GM23338 (cell line): ENCODE measurements around the gene DCAF6. TPM values are rescaled to one million over a fixed set of nuclear protein-coding genes. Genes with fewer than 3 reads are reported as not detected.
A peak's percentile ranks its signal among the peaks of the same experiment; 100 is the strongest.

ENCODE experiments used
- ATAC-seq: fragments of 200-7000 bp; cut with Tn5 transposase; 3 replicates; pipeline ENCODE4 v1.9.1; 2020
- DNase-seq: peaks from one replicate; pipeline ENCODE4 v3.0.0-alpha.2; 2015; ENCODE audit warnings: low spot score
- H2AFZ ChIP-seq: fragments of 200-600 bp; sonication (generic); 2 replicates; pipeline ENCODE4 v1.8.0; 2016; ENCODE audit warnings: antibody characterized with exemption, mild to moderate bottlenecking, moderate library complexity
- H3F3A ChIP-seq: fragments of 200-600 bp; sonication (generic); replicated peaks from 2 replicates; pipeline ENCODE4 v1.8.0; 2017; ENCODE audit warnings: antibody characterized with exemption, mixed run types, low read depth
- H3K27ac ChIP-seq: fragments of 200-600 bp; sonication (generic); 2 replicates; pipeline ENCODE4 v1.6.1; 2016; ENCODE audit warnings: low read depth
- H3K27me3 ChIP-seq: fragments of 200-600 bp; sonication (generic); 2 replicates; pipeline ENCODE4 v1.8.0; 2016; ENCODE audit warnings: mild to moderate bottlenecking, mixed run types, moderate library complexity; ENCODE audit not compliant: insufficient read depth
- H3K36me3 ChIP-seq: fragments of 200-600 bp; sonication (generic); 2 replicates; pipeline ENCODE4 v1.8.0; 2016; ENCODE audit warnings: mild to moderate bottlenecking; ENCODE audit not compliant: insufficient read depth
- H3K4me1 ChIP-seq: fragments of 200-600 bp; sonication (generic); 2 replicates; pipeline ENCODE4 v1.8.0; 2016; ENCODE audit warnings: mild to moderate bottlenecking, moderate library complexity; ENCODE audit not compliant: insufficient read depth
- H3K4me2 ChIP-seq: fragments of 200-600 bp; sonication (generic); 2 replicates; pipeline ENCODE4 v1.7.1; 2017; ENCODE audit warnings: mixed run types
- H3K4me3 ChIP-seq: fragments of 200-600 bp; sonication (generic); 2 replicates; pipeline ENCODE4 v1.6.1; 2016; ENCODE audit warnings: mixed run types
- H3K79me2 ChIP-seq: fragments of 200-600 bp; sonication (generic); replicated peaks from 2 replicates; pipeline ENCODE4 v1.8.0; 2017; ENCODE audit warnings: mild to moderate bottlenecking; ENCODE audit not compliant: insufficient read depth
- H3K9me2 ChIP-seq: fragments of 200-600 bp; sonication (generic); 2 replicates; pipeline ENCODE4 v1.8.0; 2017; ENCODE audit not compliant: insufficient read depth
- H4K20me1 ChIP-seq: fragments of 200-600 bp; sonication (generic); replicated peaks from 2 replicates; pipeline ENCODE4 v1.8.0; 2017; ENCODE audit warnings: mild to moderate bottlenecking; ENCODE audit not compliant: insufficient read depth
- H3K27ac Mint-ChIP-seq: 2 replicates; pipeline ENCODE4 v1.8.0; 2020; ENCODE audit warnings: inconsistent platforms, mild to moderate bottlenecking, moderate library complexity, mixed read lengths
- H3K27me3 Mint-ChIP-seq: 3 replicates; pipeline ENCODE4 v1.8.0; 2022; ENCODE audit warnings: low read depth, mild to moderate bottlenecking, moderate library complexity, mixed read lengths, inconsistent platforms; ENCODE audit not compliant: insufficient read depth, poor library complexity
- H3K36me3 Mint-ChIP-seq: 3 replicates; pipeline ENCODE4 v1.8.0; 2021; ENCODE audit warnings: low read depth, mild to moderate bottlenecking, inconsistent platforms, moderate library complexity, mixed read lengths
- H3K4me1 Mint-ChIP-seq: 3 replicates; pipeline ENCODE4 v1.8.0; 2020; ENCODE audit warnings: mild to moderate bottlenecking, inconsistent platforms, mixed read lengths
- H3K4me3 Mint-ChIP-seq: 3 replicates; pipeline ENCODE4 v1.8.0; 2021; ENCODE audit warnings: moderate library complexity, mild to moderate bottlenecking, inconsistent platforms, mixed read lengths
- H3K9me3 Mint-ChIP-seq: 3 replicates; pipeline ENCODE4 v1.8.0; 2020; ENCODE audit warnings: moderate library complexity, mild to moderate bottlenecking, inconsistent platforms, mixed read lengths
- CREB1 ChIP-seq: fragments of 250-450 bp; sonication (Bioruptor Pico); IDR thresholded peaks from 2 replicates; pipeline ENCODE4 v1.5.0; 2020; ENCODE audit warnings: low read depth, mild to moderate bottlenecking, moderate library complexity
- EZH2 ChIP-seq: fragments of 200-600 bp; sonication (generic); IDR thresholded peaks from one replicate; pipeline ENCODE4 v1.8.0; 2017; ENCODE audit warnings: antibody characterized with exemption, mild to moderate bottlenecking, low read depth; ENCODE audit not compliant: unreplicated experiment
- EZH2phosphoT487 ChIP-seq: fragments of 200-600 bp; sonication (generic); IDR thresholded peaks from one replicate; pipeline ENCODE4 v1.8.1; 2018; ENCODE audit warnings: antibody characterized with exemption; ENCODE audit not compliant: unreplicated experiment
- JUNB ChIP-seq: IDR thresholded peaks from one replicate; pipeline ENCODE4 v1.6.1; 2016; ENCODE audit warnings: antibody characterized with exemption; ENCODE audit not compliant: unreplicated experiment
- NANOG ChIP-seq: IDR thresholded peaks from 2 replicates; pipeline ENCODE4 v1.6.1; 2016; ENCODE audit warnings: antibody characterized with exemption, borderline replicate concordance
- POLR2AphosphoS5 ChIP-seq: IDR thresholded peaks from 2 replicates; pipeline ENCODE4 v1.6.1; 2016; ENCODE audit warnings: antibody characterized with exemption, low read depth
- STAT1 ChIP-seq: IDR thresholded peaks from one replicate; pipeline ENCODE4 v1.6.1; 2016; ENCODE audit warnings: antibody characterized with exemption; ENCODE audit not compliant: unreplicated experiment
- ZNF114 ChIP-seq: fragments of 250-450 bp; sonication (Bioruptor Pico); IDR thresholded peaks from 2 replicates; pipeline ENCODE4 v1.5.0; 2020; ENCODE audit warnings: mild to moderate bottlenecking, moderate library complexity
- ZNF331 ChIP-seq: fragments of 250-450 bp; sonication (Bioruptor Pico); IDR thresholded peaks from 2 replicates; pipeline ENCODE4 v1.5.0; 2020; ENCODE audit warnings: low read depth, mild to moderate bottlenecking, moderate library complexity
- polyA plus RNA-seq: library from polyadenylated mRNA; unstranded; fragments of >200 nt; fragmentation: Nextera tagmentation; extraction: Ambion mirVana; gene quantifications from 2 replicates; pipeline ENCODE4 v1.2.1, GENCODE V29; 2016
- total RNA-seq: library from RNA; depleted of rRNA; stranded (reverse); fragments of >200 nt; shearing (Covaris generic); gene quantifications from 2 replicates; pipeline ENCODE4 v1.2.3, GENCODE V29; 2014
- TF ChIP-seq, protein P1 (sequence below): IDR thresholded peaks from one replicate; pipeline ENCODE4 v1.6.1; 2018; ENCODE audit warnings: antibody characterized with exemption; ENCODE audit not compliant: unreplicated experiment
- TF ChIP-seq, protein P2 (sequence below): fragments of 250-450 bp; sonication (Bioruptor Pico); IDR thresholded peaks from 2 replicates; pipeline ENCODE4 v1.5.0; 2020; ENCODE audit warnings: mild to moderate bottlenecking, moderate library complexity
- TF ChIP-seq, protein P3 (sequence below), 2 experiments: fragments of 200-600 bp in 1 of 2; sonication (generic) in 1 of 2; conservative IDR thresholded peaks; 2 replicates each; pipeline versions ENCODE4 v1.5.1 to v1.6.1; 2016 to 2017; ENCODE audit warnings: antibody characterized with exemption in 2 of 2, low read depth in 2 of 2, mild to moderate bottlenecking in 2 of 2, moderate library complexity in 1 of 2
- TF ChIP-seq, protein P4 (sequence below): IDR thresholded peaks from 2 replicates; pipeline ENCODE4 v1.6.1; 2016; ENCODE audit warnings: antibody characterized with exemption

DCAF6 gene
- total and polyA plus RNA-seq, 2 experiments from 2014 or later = 18.6 to 27.3 TPM

DNA sequence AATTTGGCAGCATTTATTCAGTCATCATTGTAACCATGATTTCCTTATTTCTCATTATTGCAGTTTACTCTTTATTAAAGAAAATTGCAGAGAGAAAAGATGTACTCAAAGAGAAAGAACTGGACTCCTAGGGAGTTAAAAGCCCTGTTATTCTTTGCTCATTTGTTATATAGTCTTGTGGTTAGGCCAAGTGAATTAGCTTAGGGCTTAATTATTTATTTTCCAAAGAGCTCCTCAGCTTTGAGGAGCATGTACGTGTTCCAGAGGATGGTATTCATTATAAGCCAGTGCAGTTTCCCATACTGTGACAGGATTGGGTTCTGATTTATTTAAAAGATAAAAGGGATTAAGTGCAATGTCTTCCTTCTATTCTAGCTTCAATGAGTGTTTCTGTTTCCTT is 113.8 kb downstream of the DCAF6 start:
- ATAC-seq (no peak), DNase-seq (no peak)
- peaks cover 2% of the 10 kb centered on the region for H3K27me3 Mint-ChIP-seq
- H3K4me1 Mint-ChIP-seq = no peaks in the 10 kb centered on the region
- H3K27ac ChIP-seq = no peak overlapping the region
- 0 out of 2 replicates have a peak overlapping the region, but pooled peaks have one; percentile 48 for H3K27ac Mint-ChIP-seq
- H3K36me3 Mint-ChIP-seq = no peaks in the 10 kb centered on the region
- 0 out of 2 replicates have a peak, but pooled peaks cover 3% of the 10 kb centered on the region for H4K20me1 ChIP-seq
- H3K36me3 ChIP-seq = 0 out of 2 replicates have a peak, but pooled peaks cover 4% of the 10 kb centered on the region
- H3K79me2 ChIP-seq = no peaks in the 10 kb centered on the region
- H3K4me2 ChIP-seq = no peak overlapping the region
- TF ChIP-seq EZH2 (no peak), POLR2AphosphoS5 (no peak), STAT1 (no peak), ZNF331 (no peak), CREB1 (no peak), NANOG (no peak), EZH2phosphoT487 (no peak), JUNB (no peak), ZNF114 (CRISPR knock-in tag) (no peak)
- TF ChIP-seq, protein P1, sequence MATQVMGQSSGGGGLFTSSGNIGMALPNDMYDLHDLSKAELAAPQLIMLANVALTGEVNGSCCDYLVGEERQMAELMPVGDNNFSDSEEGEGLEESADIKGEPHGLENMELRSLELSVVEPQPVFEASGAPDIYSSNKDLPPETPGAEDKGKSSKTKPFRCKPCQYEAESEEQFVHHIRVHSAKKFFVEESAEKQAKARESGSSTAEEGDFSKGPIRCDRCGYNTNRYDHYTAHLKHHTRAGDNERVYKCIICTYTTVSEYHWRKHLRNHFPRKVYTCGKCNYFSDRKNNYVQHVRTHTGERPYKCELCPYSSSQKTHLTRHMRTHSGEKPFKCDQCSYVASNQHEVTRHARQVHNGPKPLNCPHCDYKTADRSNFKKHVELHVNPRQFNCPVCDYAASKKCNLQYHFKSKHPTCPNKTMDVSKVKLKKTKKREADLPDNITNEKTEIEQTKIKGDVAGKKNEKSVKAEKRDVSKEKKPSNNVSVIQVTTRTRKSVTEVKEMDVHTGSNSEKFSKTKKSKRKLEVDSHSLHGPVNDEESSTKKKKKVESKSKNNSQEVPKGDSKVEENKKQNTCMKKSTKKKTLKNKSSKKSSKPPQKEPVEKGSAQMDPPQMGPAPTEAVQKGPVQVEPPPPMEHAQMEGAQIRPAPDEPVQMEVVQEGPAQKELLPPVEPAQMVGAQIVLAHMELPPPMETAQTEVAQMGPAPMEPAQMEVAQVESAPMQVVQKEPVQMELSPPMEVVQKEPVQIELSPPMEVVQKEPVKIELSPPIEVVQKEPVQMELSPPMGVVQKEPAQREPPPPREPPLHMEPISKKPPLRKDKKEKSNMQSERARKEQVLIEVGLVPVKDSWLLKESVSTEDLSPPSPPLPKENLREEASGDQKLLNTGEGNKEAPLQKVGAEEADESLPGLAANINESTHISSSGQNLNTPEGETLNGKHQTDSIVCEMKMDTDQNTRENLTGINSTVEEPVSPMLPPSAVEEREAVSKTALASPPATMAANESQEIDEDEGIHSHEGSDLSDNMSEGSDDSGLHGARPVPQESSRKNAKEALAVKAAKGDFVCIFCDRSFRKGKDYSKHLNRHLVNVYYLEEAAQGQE = no peak
- TF ChIP-seq, protein P2, sequence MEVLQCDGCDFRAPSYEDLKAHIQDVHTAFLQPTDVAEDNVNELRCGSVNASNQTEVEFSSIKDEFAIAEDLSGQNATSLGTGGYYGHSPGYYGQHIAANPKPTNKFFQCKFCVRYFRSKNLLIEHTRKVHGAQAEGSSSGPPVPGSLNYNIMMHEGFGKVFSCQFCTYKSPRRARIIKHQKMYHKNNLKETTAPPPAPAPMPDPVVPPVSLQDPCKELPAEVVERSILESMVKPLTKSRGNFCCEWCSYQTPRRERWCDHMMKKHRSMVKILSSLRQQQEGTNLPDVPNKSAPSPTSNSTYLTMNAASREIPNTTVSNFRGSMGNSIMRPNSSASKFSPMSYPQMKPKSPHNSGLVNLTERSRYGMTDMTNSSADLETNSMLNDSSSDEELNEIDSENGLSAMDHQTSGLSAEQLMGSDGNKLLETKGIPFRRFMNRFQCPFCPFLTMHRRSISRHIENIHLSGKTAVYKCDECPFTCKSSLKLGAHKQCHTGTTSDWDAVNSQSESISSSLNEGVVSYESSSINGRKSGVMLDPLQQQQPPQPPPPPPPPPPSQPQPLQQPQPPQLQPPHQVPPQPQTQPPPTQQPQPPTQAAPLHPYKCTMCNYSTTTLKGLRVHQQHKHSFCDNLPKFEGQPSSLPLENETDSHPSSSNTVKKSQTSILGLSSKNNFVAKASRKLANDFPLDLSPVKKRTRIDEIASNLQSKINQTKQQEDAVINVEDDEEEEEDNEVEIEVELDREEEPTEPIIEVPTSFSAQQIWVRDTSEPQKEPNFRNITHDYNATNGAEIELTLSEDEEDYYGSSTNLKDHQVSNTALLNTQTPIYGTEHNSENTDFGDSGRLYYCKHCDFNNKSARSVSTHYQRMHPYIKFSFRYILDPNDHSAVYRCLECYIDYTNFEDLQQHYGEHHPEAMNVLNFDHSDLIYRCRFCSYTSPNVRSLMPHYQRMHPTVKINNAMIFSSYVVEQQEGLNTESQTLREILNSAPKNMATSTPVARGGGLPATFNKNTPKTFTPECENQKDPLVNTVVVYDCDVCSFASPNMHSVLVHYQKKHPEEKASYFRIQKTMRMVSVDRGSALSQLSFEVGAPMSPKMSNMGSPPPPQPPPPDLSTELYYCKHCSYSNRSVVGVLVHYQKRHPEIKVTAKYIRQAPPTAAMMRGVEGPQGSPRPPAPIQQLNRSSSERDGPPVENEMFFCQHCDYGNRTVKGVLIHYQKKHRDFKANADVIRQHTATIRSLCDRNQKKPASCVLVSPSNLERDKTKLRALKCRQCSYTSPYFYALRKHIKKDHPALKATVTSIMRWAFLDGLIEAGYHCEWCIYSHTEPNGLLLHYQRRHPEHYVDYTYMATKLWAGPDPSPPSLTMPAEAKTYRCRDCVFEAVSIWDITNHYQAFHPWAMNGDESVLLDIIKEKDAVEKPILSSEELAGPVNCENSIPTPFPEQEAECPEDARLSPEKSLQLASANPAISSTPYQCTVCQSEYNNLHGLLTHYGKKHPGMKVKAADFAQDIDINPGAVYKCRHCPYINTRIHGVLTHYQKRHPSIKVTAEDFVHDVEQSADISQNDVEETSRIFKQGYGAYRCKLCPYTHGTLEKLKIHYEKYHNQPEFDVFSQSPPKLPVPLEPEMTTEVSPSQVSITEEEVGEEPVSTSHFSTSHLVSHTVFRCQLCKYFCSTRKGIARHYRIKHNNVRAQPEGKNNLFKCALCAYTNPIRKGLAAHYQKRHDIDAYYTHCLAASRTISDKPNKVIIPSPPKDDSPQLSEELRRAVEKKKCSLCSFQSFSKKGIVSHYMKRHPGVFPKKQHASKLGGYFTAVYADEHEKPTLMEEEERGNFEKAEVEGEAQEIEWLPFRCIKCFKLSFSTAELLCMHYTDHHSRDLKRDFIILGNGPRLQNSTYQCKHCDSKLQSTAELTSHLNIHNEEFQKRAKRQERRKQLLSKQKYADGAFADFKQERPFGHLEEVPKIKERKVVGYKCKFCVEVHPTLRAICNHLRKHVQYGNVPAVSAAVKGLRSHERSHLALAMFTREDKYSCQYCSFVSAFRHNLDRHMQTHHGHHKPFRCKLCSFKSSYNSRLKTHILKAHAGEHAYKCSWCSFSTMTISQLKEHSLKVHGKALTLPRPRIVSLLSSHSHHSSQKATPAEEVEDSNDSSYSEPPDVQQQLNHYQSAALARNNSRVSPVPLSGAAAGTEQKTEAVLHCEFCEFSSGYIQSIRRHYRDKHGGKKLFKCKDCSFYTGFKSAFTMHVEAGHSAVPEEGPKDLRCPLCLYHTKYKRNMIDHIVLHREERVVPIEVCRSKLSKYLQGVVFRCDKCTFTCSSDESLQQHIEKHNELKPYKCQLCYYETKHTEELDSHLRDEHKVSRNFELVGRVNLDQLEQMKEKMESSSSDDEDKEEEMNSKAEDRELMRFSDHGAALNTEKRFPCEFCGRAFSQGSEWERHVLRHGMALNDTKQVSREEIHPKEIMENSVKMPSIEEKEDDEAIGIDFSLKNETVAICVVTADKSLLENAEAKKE (CRISPR knock-in tag) = no peak
- TF ChIP-seq, protein P3, sequence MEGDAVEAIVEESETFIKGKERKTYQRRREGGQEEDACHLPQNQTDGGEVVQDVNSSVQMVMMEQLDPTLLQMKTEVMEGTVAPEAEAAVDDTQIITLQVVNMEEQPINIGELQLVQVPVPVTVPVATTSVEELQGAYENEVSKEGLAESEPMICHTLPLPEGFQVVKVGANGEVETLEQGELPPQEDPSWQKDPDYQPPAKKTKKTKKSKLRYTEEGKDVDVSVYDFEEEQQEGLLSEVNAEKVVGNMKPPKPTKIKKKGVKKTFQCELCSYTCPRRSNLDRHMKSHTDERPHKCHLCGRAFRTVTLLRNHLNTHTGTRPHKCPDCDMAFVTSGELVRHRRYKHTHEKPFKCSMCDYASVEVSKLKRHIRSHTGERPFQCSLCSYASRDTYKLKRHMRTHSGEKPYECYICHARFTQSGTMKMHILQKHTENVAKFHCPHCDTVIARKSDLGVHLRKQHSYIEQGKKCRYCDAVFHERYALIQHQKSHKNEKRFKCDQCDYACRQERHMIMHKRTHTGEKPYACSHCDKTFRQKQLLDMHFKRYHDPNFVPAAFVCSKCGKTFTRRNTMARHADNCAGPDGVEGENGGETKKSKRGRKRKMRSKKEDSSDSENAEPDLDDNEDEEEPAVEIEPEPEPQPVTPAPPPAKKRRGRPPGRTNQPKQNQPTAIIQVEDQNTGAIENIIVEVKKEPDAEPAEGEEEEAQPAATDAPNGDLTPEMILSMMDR (conservative IDR thresholded peaks at IDR 0.05; ENCODE audit: low read depth in 2 of 2) = no peak
- TF ChIP-seq, protein P4, sequence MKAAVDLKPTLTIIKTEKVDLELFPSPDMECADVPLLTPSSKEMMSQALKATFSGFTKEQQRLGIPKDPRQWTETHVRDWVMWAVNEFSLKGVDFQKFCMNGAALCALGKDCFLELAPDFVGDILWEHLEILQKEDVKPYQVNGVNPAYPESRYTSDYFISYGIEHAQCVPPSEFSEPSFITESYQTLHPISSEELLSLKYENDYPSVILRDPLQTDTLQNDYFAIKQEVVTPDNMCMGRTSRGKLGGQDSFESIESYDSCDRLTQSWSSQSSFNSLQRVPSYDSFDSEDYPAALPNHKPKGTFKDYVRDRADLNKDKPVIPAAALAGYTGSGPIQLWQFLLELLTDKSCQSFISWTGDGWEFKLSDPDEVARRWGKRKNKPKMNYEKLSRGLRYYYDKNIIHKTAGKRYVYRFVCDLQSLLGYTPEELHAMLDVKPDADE = no peak
- no peak overlapping the region for H2AFZ ChIP-seq
- no peak overlapping the region for H3K4me3 Mint-ChIP-seq
- no peaks in the 10 kb centered on the region for H3K27me3 ChIP-seq
- H3F3A ChIP-seq = no peaks in the 10 kb centered on the region
- H3K4me1 ChIP-seq = no peaks in the 10 kb centered on the region
- H3K9me2 ChIP-seq = no peaks in the 10 kb centered on the region
- no peak overlapping the region for H3K4me3 ChIP-seq
- H3K9me3 Mint-ChIP-seq = no peaks in the 10 kb centered on the region
